ENCODE data around the gene CD164. TPM values are rescaled to one million over a fixed set of nuclear protein-coding genes. Genes with fewer than 3 reads are reported as not detected.
"Not testable (repeated sequence)": the region's sequence is repeated elsewhere in the genome, so short reads cannot be mapped to it uniquely, and the experiment has no call there.

CD164 gene
- total and polyA plus RNA-seq, 8 donors = 53.6 to 147 (median 104) TPM

DNA sequence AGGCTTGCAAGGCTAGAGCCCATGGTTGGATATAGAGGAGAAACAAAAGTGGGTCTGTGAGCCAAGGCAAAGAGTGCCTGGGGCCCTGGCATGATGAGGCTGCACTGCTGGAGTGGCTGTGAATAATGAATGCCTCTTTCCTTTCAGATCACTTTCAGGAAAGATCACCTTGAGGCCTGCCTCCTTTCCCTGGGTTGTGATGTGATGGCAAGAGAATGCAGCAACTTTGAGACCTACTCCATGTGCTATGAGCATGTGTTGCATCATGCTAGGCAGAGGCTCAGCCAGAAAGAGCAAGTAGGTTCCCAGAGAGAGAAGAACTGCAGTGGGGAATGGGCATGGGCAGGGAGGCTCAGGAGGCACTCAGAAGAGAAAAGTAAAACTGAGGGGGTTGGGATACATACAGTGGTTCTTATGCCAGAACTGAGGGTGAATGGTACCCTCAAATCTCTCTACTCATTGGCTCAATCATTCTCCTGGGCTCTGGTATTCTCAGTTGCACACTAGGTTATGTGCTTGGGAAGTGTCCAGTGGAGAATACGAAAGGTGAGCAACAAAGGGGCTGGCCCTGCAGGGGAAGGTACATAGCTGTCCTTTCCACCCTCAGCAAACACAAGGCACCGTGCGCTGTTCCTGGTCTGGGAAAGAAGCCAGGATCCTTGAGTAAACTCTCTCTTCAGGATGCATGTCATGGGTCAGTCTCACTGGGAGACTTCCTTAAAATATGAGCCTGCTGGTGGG is 45.9 kb downstream of the CD164 start:
- DNase-seq (peak in 4 of 6 donors; percentile 58 to 67 (median 62)), ATAC-seq (peak; percentile 85 to 94 (median 90)), FAIRE-seq (no peak)
- no peaks in the 10 kb centered on the region for H3K27me3 ChIP-seq
- H3K9me3 ChIP-seq = no peaks in the 10 kb centered on the region
- H3K36me3 ChIP-seq = no peaks in the 10 kb centered on the region
- TF ChIP-seq, protein P1, sequence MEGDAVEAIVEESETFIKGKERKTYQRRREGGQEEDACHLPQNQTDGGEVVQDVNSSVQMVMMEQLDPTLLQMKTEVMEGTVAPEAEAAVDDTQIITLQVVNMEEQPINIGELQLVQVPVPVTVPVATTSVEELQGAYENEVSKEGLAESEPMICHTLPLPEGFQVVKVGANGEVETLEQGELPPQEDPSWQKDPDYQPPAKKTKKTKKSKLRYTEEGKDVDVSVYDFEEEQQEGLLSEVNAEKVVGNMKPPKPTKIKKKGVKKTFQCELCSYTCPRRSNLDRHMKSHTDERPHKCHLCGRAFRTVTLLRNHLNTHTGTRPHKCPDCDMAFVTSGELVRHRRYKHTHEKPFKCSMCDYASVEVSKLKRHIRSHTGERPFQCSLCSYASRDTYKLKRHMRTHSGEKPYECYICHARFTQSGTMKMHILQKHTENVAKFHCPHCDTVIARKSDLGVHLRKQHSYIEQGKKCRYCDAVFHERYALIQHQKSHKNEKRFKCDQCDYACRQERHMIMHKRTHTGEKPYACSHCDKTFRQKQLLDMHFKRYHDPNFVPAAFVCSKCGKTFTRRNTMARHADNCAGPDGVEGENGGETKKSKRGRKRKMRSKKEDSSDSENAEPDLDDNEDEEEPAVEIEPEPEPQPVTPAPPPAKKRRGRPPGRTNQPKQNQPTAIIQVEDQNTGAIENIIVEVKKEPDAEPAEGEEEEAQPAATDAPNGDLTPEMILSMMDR (IDR thresholded peaks at IDR 0.05) = no peak
- WGBS, 2 donors = 5 to 8% methylated on average over 3 of the region's 3 CpGs
- peaks cover 8 to 19% (median 19%) of the 10 kb centered on the region in 3 donors for H3K4me1 ChIP-seq
- no peak overlapping the region for H3K27ac ChIP-seq
- H3K4me3 ChIP-seq = no peak overlapping the region
- intact Hi-C loops (cut with DNase I) = no loop called here

DNA sequence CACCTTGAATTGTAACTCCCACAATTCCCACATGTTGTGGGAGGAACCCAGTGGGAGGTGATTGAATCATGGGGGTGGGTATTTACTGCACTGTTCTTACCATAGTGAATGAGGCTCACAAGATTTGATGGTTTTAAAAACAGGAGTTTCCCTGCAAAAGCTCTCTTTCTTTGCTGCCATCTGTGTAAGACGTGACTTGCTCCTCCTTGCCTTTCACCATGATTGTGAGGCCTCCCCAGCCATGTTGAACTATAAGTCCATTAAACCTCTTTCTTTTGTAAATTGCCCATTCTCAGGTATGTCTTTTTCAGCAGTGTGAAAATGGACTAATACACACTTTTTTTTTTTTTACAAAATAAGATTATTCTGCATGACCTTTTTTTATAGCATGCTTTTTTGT is 48.4 kb downstream of the CD164 start:
- H3K4me1 ChIP-seq = peaks cover 0 to 11% (median 6%) of the 10 kb centered on the region in 3 donors
- 92 to 100% methylated on average over 1 of the region's 1 CpG for WGBS, 2 donors
- H3K9me3 ChIP-seq; H3K4me3 ChIP-seq; H3K27ac ChIP-seq; intact Hi-C loops (cut with DNase I); H3K27me3 ChIP-seq; ATAC-seq; DNase-seq; H3K36me3 ChIP-seq; FAIRE-seq: not testable (repeated sequence)

DNA sequence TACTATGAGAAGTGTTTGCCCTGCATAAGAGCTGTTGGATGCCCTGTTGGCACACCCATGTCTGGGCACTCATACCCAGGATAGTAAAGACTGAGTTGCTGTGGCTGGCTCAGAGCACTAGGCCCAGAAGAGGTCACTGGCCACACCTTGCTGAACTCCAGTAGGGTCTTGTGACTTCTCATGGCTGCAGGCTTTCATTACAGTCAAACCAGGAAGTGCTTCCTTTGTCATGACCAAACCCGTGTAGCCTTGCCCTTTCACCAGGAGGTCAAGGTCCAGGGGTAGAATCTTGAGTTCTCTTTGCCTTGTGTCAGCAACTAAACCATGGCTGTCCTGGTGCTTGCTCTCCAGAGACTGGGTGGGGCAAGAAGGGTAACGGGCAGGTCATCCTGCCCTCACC is 49.5 kb downstream of the CD164 start:
- Histone ChIP-seq H3K4me1 (peaks cover 0 to 11% (median 6%) of the 10 kb centered on the region in 3 donors), H3K36me3 (no peaks in the 10 kb centered on the region), H3K27ac (no peak overlapping the region), H3K4me3 (no peak overlapping the region), H3K27me3 (no peaks in the 10 kb centered on the region), H3K9me3 (no peaks in the 10 kb centered on the region)
- no peak for ATAC-seq
- intact Hi-C loops (cut with DNase I) = no loop called here
- no peak for DNase-seq
- TF ChIP-seq, protein P1 (IDR thresholded peaks at IDR 0.05) = no peak
- 70 to 75% methylated on average over 2 of the region's 2 CpGs for WGBS, 2 donors
- no peak for FAIRE-seq

DNA sequence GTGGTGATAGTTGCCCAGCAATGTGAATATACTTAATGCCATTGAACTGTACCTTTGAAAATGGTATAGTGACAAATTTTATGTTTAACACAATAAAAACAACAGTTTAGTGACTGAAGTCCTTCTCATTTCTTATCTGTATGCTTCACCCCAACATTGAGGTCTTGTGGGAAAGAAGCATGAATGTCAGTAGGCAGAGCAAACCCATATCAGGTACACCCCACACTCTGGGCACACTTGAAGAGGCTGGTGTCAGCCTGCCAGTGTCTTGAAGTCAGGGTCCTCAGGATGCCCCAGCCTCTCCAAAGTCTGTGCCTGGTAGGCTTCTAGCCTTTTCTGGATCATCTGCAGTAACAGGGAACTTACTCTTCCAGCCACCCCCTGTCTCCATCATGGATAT is 51.2 kb downstream of the CD164 start:
- DNase-seq = no peak
- TF ChIP-seq, protein P1 (IDR thresholded peaks at IDR 0.05) = no peak
- no peaks in the 10 kb centered on the region for H3K9me3 ChIP-seq
- no peak overlapping the region for H3K27ac ChIP-seq
- ATAC-seq = no peak
- no peaks in the 10 kb centered on the region for H3K36me3 ChIP-seq
- H3K4me1 ChIP-seq = peaks cover 0 to under 1% (median 0%) of the 10 kb centered on the region in 3 donors
- FAIRE-seq = no peak
- intact Hi-C loops (cut with DNase I) = no loop called here
- H3K27me3 ChIP-seq = no peaks in the 10 kb centered on the region
- H3K4me3 ChIP-seq = no peak overlapping the region

DNA sequence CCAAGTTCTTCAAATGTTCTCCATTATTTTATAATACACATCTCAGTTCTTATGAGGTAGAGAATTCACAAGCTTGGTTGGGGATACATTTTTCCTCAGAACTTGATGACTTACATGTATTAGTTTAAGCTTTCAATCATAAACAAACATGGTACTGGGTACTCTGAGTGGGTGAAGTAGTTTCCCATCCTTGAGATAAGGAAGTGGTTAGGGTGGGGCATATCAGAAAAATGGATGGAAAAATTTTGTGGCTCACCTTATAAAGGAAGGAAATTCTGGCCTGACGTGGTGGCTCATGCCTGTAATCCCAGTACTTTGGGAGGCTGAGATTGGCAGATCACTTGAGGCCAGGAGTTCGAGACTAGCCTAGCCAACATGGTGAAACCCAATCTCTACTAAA is 52.0 kb downstream of the CD164 start:
- Histone ChIP-seq H3K4me3 (no peak overlapping the region), H3K27ac (no peak overlapping the region), H3K27me3 (no peaks in the 10 kb centered on the region), H3K9me3 (no peaks in the 10 kb centered on the region), H3K36me3 (no peaks in the 10 kb centered on the region), H3K4me1 (no peaks in the 10 kb centered on the region)
- TF ChIP-seq, protein P1 (IDR thresholded peaks at IDR 0.05) = no peak
- WGBS, 2 donors = 87 to 93% methylated on average over 2 of the region's 2 CpGs
- no peak for FAIRE-seq
- no peak for ATAC-seq
- no peak for DNase-seq
- intact Hi-C loops (cut with DNase I) = no loop called here
